ENCODE measurements around the gene RAC3.

GRCh38 chr17:82010575-82011525, 20.6 kb upstream of the RAC3 start:
- TF ChIP-seq CTCF (IDR thresholded peaks at IDR 0.05) (no peak), POLR2A (IDR thresholded peaks at IDR 0.05) (no peak), POLR2AphosphoS5 (IDR thresholded peaks at IDR 0.05) (no peak)
